ENCODE measurements around the gene GRB10.

The GRB10 gene

GRCh38 chr7:50766106-50766848, 16.4 kb downstream of the GRB10 start:
- H3K9ac ChIP-seq (ENCODE audit: low read length), result no peak overlapping the region
- no peak overlapping the region for H3K14ac ChIP-seq (ENCODE audit: low read length in 2 of 2)
- no peak overlapping the region for H2BK12ac ChIP-seq (ENCODE audit: low read length in 2 of 2)

GRCh38 chr7:50762337-50762736, 20.4 kb downstream of the GRB10 start:
- H2BK12ac ChIP-seq (ENCODE audit: low read length in 2 of 2), result no peak overlapping the region
- peaks cover 3 to 5% of the 10 kb centered on the region in 2 experiments for H3K36me3 ChIP-seq (ENCODE audit: control insufficient read depth in 1 of 2, insufficient read depth in 2 of 2, low read depth in 1 of 2, low read length in 2 of 2)
- H3K79me1 ChIP-seq (replicated peaks; ENCODE audit: low read length, poor library complexity, severe bottlenecking), result peaks cover 27% of the 10 kb centered on the region
- H3K27me3 ChIP-seq (ENCODE audit: control insufficient read depth in 1 of 2, insufficient read depth in 1 of 2, low read length in 2 of 2), result no peaks in the 10 kb centered on the region
- H3K4me3 ChIP-seq (ENCODE audit: insufficient read depth in 1 of 2, low read depth in 1 of 2, low read length in 2 of 2), result no peak overlapping the region
- H3K9me3 ChIP-seq (ENCODE audit: control insufficient read depth, low read length), result no peaks in the 10 kb centered on the region
- no peak overlapping the region for H3K27ac ChIP-seq (ENCODE audit: low read length, poor library complexity, severe bottlenecking)
- H3K4me2 ChIP-seq (ENCODE audit: low read length, poor library complexity, severe bottlenecking), result no peak overlapping the region
- H2BK15ac ChIP-seq (ENCODE audit: low read depth, poor library complexity, severe bottlenecking), result no peak overlapping the region
- H3K9ac ChIP-seq (ENCODE audit: low read length), result no peak overlapping the region
- no peak overlapping the region for H3K14ac ChIP-seq (ENCODE audit: low read length in 2 of 2)
- no peak overlapping the region for H2BK120ac ChIP-seq (ENCODE audit: low read depth, low read length)
- H2BK5ac ChIP-seq (ENCODE audit: low read depth, low read length, poor library complexity, severe bottlenecking), result no peak overlapping the region
- no peak overlapping the region for H2AK5ac ChIP-seq (ENCODE audit: low read length, severe bottlenecking)
- H2AFZ ChIP-seq (ENCODE audit: low read depth, low read length), result no peak overlapping the region
- no peak for DNase-seq
- no peak overlapping the region for H3K18ac ChIP-seq (ENCODE audit: low read depth in 1 of 2, low read length in 2 of 2)
- 88% methylated on average over 1 of the region's 2 CpGs for WGBS
- no peak overlapping the region for H4K91ac ChIP-seq (ENCODE audit: low read length)
- no peak overlapping the region for H3K23ac ChIP-seq (ENCODE audit: low read length in 2 of 2)
- H4K8ac ChIP-seq (ENCODE audit: low read length), result no peak overlapping the region
- H3K4me1 ChIP-seq (ENCODE audit: control insufficient read depth, insufficient read depth, low read depth, low read length), result peaks cover 8% of the 10 kb centered on the region
- no peak overlapping the region for H3K4ac ChIP-seq (ENCODE audit: low read depth in 1 of 2, low read length in 2 of 2)

More at GRCh38 chr7:50766106-50766848, 16.4 kb downstream of the GRB10 start:
- no peak overlapping the region for H2BK5ac ChIP-seq (ENCODE audit: low read depth, low read length, poor library complexity, severe bottlenecking)
- no peak overlapping the region for H2AK5ac ChIP-seq (ENCODE audit: low read length, severe bottlenecking)
- no peak overlapping the region for H3K4ac ChIP-seq (ENCODE audit: low read depth in 1 of 2, low read length in 2 of 2)
- no peak overlapping the region for H3K23ac ChIP-seq (ENCODE audit: low read length in 2 of 2)
- H4K8ac ChIP-seq (ENCODE audit: low read length), result no peak overlapping the region
- H3K27me3 ChIP-seq (ENCODE audit: control insufficient read depth in 1 of 2, insufficient read depth in 1 of 2, low read length in 2 of 2), result no peaks in the 10 kb centered on the region
- H2AFZ ChIP-seq (ENCODE audit: low read depth, low read length), result no peak overlapping the region
- H3K18ac ChIP-seq (ENCODE audit: low read depth in 1 of 2, low read length in 2 of 2), result no peak overlapping the region
- H2BK120ac ChIP-seq (ENCODE audit: low read depth, low read length), result no peak overlapping the region
- H2BK15ac ChIP-seq (ENCODE audit: low read depth, poor library complexity, severe bottlenecking), result no peak overlapping the region
- no peak overlapping the region for H3K4me2 ChIP-seq (ENCODE audit: low read length, poor library complexity, severe bottlenecking)
- WGBS, result 50% methylated on average over 3 of the region's 5 CpGs
- H3K27ac ChIP-seq (ENCODE audit: low read length, poor library complexity, severe bottlenecking), result no peak overlapping the region
- no peaks in the 10 kb centered on the region for H3K9me3 ChIP-seq (ENCODE audit: control insufficient read depth, low read length)
- peaks cover 39% of the 10 kb centered on the region for H3K79me1 ChIP-seq (replicated peaks; ENCODE audit: low read length, poor library complexity, severe bottlenecking)
- no peak overlapping the region for H4K91ac ChIP-seq (ENCODE audit: low read length)
- no peak overlapping the region for H3K4me3 ChIP-seq (ENCODE audit: insufficient read depth in 1 of 2, low read depth in 1 of 2, low read length in 2 of 2)
- H3K36me3 ChIP-seq (ENCODE audit: control insufficient read depth in 1 of 2, insufficient read depth in 2 of 2, low read depth in 1 of 2, low read length in 2 of 2), result peaks cover 7% of the 10 kb centered on the region in 2 experiments
- H3K4me1 ChIP-seq (ENCODE audit: control insufficient read depth, insufficient read depth, low read depth, low read length), result peaks cover 14% of the 10 kb centered on the region
- DNase-seq, result no peak

GRCh38 chr7:50761713-50762112, 21.0 kb downstream of the GRB10 start:
- H4K91ac ChIP-seq (ENCODE audit: low read length), result no peak overlapping the region
- no peak overlapping the region for H2AFZ ChIP-seq (ENCODE audit: low read depth, low read length)
- WGBS, result 92% methylated on average over 7 of the region's 7 CpGs
- H3K18ac ChIP-seq (ENCODE audit: low read depth in 1 of 2, low read length in 2 of 2), result no peak overlapping the region
- DNase-seq, result no peak
- no peak overlapping the region for H4K8ac ChIP-seq (ENCODE audit: low read length)
- no peak overlapping the region for H3K4me3 ChIP-seq (ENCODE audit: insufficient read depth in 1 of 2, low read depth in 1 of 2, low read length in 2 of 2)
- H3K9ac ChIP-seq (ENCODE audit: low read length), result no peak overlapping the region
- peaks cover 27% of the 10 kb centered on the region for H3K79me1 ChIP-seq (replicated peaks; ENCODE audit: low read length, poor library complexity, severe bottlenecking)
- H3K27ac ChIP-seq (ENCODE audit: low read length, poor library complexity, severe bottlenecking), result no peak overlapping the region
- H2BK120ac ChIP-seq (ENCODE audit: low read depth, low read length), result no peak overlapping the region
- no peaks in the 10 kb centered on the region for H3K27me3 ChIP-seq (ENCODE audit: control insufficient read depth in 1 of 2, insufficient read depth in 1 of 2, low read length in 2 of 2)
- H3K4me1 ChIP-seq (ENCODE audit: control insufficient read depth, insufficient read depth, low read depth, low read length), result peaks cover 5% of the 10 kb centered on the region
- H3K36me3 ChIP-seq (ENCODE audit: control insufficient read depth in 1 of 2, insufficient read depth in 2 of 2, low read depth in 1 of 2, low read length in 2 of 2), result peaks cover 3 to 5% of the 10 kb centered on the region in 2 experiments
- H2AK5ac ChIP-seq (ENCODE audit: low read length, severe bottlenecking), result no peak overlapping the region
- no peak overlapping the region for H3K23ac ChIP-seq (ENCODE audit: low read length in 2 of 2)
- no peak overlapping the region for H3K14ac ChIP-seq (ENCODE audit: low read length in 2 of 2)
- H2BK12ac ChIP-seq (ENCODE audit: low read length in 2 of 2), result no peak overlapping the region
- no peaks in the 10 kb centered on the region for H3K9me3 ChIP-seq (ENCODE audit: control insufficient read depth, low read length)
- no peak overlapping the region for H3K4me2 ChIP-seq (ENCODE audit: low read length, poor library complexity, severe bottlenecking)
- H3K4ac ChIP-seq (ENCODE audit: low read depth in 1 of 2, low read length in 2 of 2), result no peak overlapping the region
- no peak overlapping the region for H2BK5ac ChIP-seq (ENCODE audit: low read depth, low read length, poor library complexity, severe bottlenecking)
- no peak overlapping the region for H2BK15ac ChIP-seq (ENCODE audit: low read depth, poor library complexity, severe bottlenecking)

GRCh38 chr7:50757703-50758390, 24.8 kb downstream of the GRB10 start:
- H2BK12ac ChIP-seq (ENCODE audit: low read length in 2 of 2), result no peak overlapping the region
- H4K8ac ChIP-seq (ENCODE audit: low read length), result no peak overlapping the region
- no peak overlapping the region for H3K18ac ChIP-seq (ENCODE audit: low read depth in 1 of 2, low read length in 2 of 2)
- H3K79me1 ChIP-seq (replicated peaks; ENCODE audit: low read length, poor library complexity, severe bottlenecking), result peaks cover 54% of the 10 kb centered on the region
- no peak overlapping the region for H3K14ac ChIP-seq (ENCODE audit: low read length in 2 of 2)
- no peak overlapping the region for H2AK5ac ChIP-seq (ENCODE audit: low read length, severe bottlenecking)
- H4K91ac ChIP-seq (ENCODE audit: low read length), result no peak overlapping the region
- no peak overlapping the region for H2AFZ ChIP-seq (ENCODE audit: low read depth, low read length)
- no peaks in the 10 kb centered on the region for H3K27me3 ChIP-seq (ENCODE audit: control insufficient read depth in 1 of 2, insufficient read depth in 1 of 2, low read length in 2 of 2)
- peaks cover 19% of the 10 kb centered on the region for H3K4me1 ChIP-seq (ENCODE audit: control insufficient read depth, insufficient read depth, low read depth, low read length)
- no peak overlapping the region for H3K4me2 ChIP-seq (ENCODE audit: low read length, poor library complexity, severe bottlenecking)
- H2BK120ac ChIP-seq (ENCODE audit: low read depth, low read length), result no peak overlapping the region
- no peak overlapping the region for H2BK15ac ChIP-seq (ENCODE audit: low read depth, poor library complexity, severe bottlenecking)
- WGBS, result 83% methylated on average over 8 of the region's 10 CpGs
- H3K23ac ChIP-seq (ENCODE audit: low read length in 2 of 2), result no peak overlapping the region
- no peak overlapping the region for H2BK5ac ChIP-seq (ENCODE audit: low read depth, low read length, poor library complexity, severe bottlenecking)
- no peaks in the 10 kb centered on the region for H3K9me3 ChIP-seq (ENCODE audit: control insufficient read depth, low read length)
- no peak overlapping the region for H3K27ac ChIP-seq (ENCODE audit: low read length, poor library complexity, severe bottlenecking)
- H3K9ac ChIP-seq (ENCODE audit: low read length), result no peak overlapping the region
- H3K36me3 ChIP-seq (ENCODE audit: control insufficient read depth in 1 of 2, insufficient read depth in 2 of 2, low read depth in 1 of 2, low read length in 2 of 2), result peaks cover 21 to 33% of the 10 kb centered on the region in 2 experiments
- H3K4me3 ChIP-seq (ENCODE audit: insufficient read depth in 1 of 2, low read depth in 1 of 2, low read length in 2 of 2), result no peak overlapping the region
- DNase-seq, result no peak
- no peak overlapping the region for H3K4ac ChIP-seq (ENCODE audit: low read depth in 1 of 2, low read length in 2 of 2)

All from mesenchymal stem cell (in vitro differentiated cells and primary cell).